Hindlimb muscle (tissue), 1 donor: Measurements from ENCODE around the gene LAMA1. TPM values are rescaled to one million over a fixed set of nuclear protein-coding genes. Genes with fewer than 3 reads are reported as not detected.

Source experiments
- DNase-seq: peaks from one replicate; pipeline ENCODE4 v3.0.0-alpha.2; 2013
- polyA plus RNA-seq: library from polyadenylated mRNA; unstranded; fragments of 120-200 nt; gene quantifications from one replicate; pipeline ENCODE4 v1.2.1, GENCODE V29; 2013; ENCODE audit not compliant: insufficient read length

The LAMA1 gene
- polyA plus RNA-seq, 1 donor = 1.2 TPM

DNA sequence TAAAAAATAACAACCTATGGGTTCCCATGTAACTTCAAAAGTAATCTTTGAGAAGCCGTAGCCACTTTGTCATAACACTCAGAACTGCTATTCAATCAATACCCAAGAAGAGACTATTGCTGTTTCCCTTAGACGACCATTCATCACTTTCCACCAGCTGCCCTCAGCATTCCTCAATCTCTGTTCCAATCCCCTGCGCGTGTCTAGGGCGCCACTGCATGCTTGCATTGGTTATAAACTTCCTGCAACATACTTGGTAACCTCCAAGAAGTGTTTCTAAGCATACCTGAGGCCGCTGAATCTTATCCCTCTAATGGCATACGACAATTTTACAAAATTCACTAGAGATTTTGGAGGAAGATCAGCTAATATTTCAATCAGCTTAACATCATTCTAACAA lies 134.2 kb downstream of the LAMA1 start:
- DNase-seq = no peak

DNA sequence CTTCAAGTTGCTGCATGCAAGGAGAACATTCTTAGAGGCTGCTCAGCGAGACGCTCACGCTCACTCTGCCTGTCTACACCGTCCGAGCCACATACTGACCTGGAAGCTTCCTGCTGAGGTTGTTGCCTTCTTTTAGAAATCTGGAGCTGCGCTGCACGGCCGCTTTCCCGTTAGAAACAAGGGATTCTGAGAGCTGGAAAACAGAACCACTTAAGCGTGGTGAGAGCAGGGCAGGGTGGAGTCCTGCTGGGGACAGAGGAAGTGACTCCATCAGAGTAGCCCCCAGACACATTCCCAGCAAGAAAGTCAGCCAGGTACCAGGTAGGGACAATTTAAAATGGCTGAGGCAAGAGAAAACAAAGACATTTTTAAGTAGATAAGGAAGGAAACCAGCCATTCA lies 135.2 kb downstream of the LAMA1 start:
- no peak for DNase-seq

DNA sequence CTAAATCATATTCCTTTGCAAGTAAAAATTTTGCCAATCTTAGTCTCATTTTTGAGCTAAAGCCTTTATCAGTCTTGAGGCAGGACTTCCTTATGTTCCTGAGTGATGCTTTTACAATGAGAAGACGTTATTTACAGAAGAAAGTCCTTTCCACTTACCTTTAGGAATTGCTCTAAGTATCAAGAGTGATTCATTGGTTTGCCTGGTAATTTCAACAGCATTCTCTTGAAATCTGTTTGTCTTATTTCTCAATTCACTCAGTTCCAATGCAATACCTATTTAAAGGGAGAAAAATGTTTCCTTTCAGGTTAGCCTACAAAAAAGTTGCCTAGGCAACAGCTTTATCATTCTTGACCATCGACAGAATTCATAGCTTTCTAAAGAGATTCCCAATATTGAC lies 137.2 kb downstream of the LAMA1 start:
- no peak for DNase-seq

DNA sequence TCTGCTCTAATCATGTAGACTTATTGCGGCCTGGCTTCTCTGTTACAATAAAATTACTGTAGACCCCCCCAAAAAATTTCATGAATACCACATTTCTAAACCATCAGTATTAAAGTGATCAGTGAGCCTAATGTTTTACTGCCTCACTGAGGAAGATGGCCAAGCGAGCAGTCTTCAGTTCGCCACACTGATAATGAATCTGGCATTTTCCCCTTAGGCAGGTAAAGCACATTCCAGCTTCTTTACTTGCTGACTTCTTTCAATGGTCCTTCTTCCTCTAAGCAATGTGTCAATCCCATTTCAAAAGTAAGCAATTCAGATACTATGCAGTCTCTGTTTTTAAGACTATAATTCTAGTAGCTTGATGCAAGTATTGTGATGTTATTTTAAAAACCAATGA lies 137.6 kb downstream of the LAMA1 start:
- no peak for DNase-seq

DNA sequence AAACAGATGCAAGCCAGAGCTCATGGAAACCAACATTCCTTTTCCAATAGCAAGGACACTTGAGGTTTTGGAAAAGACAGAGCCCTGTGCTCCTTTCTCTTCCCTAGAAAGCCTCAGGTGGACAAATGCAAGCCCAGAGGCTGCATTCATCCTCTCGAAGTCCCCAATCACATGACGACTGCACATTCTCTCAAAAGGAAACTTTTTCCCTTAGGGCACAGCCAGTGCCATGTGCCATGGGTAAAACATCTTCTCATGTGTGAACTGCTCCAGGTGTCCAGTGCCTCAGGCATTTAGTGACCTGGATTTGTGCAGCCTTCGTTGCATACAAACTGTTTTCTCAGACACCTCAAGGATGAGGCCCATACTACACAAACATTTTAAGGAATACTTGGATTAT lies 140.7 kb downstream of the LAMA1 start:
- DNase-seq = no peak

DNA sequence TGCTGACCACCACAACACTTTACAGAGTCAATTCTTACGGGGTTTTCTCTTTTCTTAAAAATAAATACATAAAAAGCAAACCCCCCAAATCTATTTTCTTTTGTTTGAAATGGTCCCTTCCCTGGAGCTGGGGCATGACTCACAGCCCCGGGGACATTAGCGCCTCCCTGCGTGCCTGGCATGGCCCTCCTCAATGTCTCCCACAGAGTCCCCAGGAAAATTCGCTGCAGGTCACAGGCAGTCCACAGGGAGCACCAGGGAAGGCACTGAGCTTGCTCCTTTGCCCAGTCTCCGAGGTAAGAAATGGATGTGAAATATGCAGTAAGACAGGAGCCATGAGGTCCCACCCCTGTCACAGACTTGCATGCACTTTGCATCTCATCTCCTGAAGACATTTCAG lies 142.5 kb downstream of the LAMA1 start:
- DNase-seq = no peak

DNA sequence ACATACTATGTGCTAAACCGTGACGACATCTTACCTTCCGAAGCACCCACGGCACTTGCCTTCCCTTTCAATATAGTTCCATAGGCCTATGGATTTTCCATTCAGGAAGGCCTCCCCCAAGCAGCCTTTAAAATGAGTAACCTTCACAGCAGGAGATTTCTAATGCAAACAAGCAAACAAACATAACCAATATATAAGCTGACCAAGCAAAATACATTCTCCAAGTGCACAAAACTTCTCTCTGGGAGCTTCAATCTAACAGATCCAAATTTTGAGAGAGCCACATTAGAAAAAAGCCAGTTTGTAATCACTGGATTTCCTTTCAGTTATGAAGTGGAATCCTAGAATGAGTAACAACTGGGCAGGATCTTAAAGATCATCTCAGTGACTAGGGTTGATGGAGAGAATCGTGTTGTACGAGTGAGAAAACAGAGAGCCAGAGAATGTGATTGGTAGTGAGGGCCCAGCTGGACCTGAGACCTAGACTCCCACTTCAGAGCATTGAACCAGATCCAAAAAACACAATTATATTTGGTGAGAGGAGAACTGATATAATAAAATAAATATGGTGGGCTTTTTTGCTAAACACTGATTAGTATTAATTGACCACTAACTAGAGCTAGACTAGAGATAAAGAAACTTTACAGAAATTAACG lies 145.6 kb downstream of the LAMA1 start:
- no peak for DNase-seq

DNA sequence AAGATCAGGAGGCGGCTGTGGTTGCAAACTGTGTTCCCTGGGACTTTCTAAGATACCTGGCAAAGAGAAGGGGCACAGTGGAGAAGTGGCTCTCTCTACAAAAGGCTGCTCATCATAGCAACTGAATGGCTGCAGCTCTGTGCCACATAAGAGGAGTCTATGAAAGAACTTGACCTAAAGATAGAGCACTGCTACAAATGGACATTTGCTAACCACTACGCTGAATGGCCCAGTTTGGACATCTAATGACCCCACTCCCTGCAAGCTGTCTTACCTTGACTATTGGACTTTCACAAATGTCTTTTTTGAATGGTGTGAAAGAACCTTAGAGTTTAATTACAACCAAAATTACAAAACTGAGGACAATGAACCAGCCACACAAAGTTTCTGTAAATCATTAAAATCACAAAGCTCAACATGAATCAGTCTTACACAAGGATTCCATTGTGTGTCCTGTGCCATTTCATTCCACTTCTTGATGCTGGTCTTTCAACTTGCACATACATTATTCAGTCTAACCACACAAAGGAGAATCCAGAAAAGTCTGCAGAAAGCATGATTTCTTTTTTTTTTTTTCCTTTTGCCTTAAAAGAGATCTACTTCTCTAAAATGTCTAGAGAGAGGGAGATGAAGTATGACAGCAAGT lies 154.0 kb downstream of the LAMA1 start:
- no peak for DNase-seq

DNA sequence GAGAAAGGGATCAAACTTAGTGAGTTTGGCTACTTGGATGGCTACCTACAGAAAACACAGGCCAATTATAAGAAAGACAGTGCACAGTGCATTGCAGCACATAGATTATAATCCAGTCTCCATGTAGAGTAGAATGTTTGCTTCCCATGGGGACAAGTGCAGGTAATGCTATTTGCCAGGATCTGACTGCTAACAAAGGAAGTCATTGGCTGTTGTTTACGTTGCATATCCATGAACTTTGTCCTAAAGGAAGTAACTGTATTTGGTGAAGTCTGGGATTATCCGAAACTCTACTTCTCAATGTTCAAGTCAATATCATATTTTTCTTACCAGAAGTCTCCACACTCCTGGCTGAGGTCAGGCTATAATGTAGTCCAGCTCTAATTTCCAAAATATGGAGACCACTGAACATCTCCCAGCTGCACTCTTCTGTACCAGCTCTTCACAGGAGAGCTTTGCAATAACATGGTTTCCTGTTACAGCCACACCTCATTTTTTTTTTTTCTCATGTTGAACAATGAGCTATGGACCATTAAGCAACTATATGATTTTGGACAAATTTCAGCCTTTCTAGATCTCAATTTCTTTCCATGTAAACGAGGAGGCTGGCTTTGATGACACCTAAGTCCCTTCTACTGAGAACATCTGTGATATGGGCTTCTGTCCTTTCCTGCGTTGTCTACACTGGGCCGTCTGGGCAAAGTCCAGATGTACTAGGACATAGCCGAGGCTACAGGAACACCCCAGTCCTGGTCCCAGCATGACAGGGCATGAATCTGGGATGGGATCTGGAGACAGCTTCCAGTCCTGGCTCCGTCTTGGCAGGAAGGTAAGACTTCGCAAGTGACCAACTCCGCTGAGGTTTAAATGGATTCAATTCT lies 154.8 kb downstream of the LAMA1 start:
- no peak for DNase-seq

DNA sequence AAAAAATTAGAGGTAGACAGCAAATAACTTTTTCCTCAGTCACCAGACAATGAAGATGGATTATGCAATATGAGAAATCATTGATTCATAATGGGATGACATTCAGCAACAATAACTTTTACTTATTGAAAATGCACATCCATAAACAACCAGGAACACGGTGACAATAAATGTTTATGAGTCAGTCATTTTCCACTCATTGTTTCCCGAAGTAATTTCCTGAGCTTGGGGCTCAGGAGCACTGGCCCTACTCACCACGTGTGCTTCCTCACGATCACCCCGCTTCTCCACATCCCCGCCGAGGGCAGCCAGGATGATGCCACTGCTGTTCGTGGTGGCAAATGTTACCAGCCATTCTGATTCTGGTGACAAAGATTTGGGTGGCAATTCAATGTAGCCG lies 156.3 kb downstream of the LAMA1 start:
- no peak for DNase-seq

DNA sequence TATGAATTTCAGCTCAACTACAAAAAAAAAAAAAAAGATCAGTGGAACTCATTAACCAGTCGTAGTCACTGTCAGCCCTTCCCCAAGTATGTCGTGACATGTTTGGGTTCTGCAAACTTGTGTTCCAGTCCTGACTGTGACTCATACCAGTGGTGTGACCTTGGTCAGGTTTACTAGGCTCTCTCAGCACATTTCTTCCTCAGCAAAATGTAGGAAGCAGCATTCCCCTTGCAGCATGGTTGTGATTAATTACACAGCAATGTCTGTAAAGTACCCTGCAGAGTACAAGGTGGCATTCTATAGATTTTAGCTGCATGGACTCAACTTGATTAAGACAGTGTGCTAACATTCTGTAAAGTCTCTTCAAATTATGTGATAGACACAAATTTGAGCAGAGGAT lies 156.9 kb downstream of the LAMA1 start:
- DNase-seq = no peak

DNA sequence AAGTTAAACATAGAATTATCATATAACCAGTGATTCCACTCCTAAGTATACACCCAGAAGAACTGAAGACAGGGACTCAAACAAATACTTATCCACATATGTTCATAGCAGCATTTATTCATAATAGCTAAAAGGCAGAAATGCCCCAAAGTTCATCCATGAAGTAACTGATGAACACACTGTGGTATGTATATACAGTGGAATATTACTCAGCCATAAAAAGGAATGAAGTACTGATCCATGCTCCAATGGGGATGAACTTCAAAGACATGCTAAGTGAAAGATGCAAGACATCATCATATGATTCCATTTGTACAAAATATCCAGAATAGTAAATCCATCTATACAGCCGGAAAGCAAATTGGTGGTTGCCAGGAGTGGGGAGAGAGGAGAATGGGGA lies 157.5 kb downstream of the LAMA1 start:
- DNase-seq = no peak

DNA sequence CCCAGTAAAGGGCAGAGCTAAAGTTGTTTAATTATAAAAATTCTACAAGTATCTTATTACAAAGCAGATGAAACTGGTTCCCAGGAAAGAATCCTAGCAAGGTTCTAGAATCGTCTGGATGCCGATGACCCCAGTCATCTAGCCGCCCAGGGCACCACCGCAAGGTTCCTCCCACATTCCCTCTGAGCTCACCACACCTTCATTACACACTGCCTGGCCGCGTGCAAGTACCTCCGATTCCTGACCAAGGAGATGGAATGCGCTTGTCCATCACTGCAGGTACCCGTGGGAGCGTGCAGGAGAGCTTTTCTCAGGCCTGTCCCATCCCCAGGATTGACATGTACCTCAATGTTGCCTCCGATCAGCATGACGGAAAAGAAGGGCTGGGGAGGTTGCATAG lies 158.5 kb downstream of the LAMA1 start:
- no peak for DNase-seq

DNA sequence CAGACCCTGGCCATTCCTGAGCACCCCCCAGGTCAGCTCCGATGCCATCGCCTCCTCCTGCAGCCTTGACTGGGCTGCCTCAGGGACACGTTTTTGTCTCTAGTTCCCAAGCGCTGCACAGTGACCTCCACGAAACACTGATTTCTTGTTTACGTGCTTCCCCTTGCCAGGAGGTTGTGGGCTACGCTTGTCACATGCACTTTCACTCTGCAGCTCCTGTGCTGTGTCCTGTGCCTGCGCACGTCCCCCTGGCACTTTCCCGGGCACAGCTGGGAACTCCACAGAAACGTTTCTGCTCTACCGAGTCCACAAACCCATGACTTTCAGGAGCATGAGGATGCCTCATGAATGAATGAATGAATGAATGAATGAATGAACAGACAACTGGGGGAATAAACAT lies 160.6 kb downstream of the LAMA1 start:
- DNase-seq = no peak

DNA sequence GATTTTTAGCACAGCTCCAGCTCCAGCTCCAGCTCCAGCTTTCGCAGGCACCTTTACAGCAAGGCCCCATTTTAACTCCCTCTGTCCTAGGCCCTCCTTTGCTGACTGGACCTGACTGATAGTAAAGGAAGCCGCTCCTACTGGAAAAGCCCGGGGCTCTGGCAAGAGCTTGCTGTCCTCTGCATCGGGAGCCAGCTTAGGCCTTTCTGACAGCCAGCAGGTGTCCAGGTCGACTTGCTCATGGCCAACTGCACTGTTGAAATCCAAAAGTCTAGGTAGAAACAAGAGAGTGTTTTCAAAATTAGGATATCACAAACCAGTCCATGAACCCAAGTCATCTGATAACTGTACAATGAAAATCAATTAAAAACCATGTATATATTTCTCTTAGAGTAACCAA lies 161.1 kb downstream of the LAMA1 start:
- DNase-seq = no peak

DNA sequence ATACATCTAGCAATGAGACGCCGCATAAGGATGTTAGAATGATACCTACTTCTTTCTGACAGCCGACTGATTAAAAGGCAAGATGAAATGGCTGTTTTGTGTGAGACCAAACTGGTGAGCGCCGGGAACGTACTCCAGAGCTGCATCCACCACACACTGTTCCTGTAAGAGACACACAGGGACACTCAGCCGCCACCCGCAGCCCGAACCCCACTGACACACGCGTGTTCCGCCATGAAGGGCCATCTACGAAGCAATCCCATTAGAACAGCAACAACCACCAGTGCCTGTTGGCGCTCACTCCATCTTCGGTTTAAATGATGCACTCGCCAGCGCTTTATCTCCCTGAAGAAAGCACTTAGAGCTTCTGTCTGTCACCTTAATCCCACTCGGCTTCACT lies 162.3 kb downstream of the LAMA1 start:
- no peak for DNase-seq

DNA sequence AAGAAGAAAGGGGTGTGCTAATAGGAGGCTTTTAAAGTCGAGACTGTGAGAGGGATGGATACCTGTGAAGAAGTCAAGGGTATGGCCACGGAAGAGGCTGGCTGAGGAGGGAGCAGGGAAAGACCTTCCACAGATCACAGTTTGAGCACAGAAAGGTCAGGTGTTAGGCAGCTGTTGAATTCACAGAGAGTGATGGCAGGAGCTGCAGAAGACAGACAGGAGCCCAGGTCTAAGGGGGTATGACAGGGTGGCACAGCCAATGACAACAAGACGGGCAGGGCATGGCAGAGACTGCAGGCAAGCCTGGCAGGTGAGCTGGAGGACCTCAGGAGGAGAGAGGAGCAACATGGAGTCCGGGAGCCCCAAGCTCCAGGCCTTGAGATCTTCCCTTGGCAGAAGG lies 163.1 kb downstream of the LAMA1 start:
- no peak for DNase-seq

DNA sequence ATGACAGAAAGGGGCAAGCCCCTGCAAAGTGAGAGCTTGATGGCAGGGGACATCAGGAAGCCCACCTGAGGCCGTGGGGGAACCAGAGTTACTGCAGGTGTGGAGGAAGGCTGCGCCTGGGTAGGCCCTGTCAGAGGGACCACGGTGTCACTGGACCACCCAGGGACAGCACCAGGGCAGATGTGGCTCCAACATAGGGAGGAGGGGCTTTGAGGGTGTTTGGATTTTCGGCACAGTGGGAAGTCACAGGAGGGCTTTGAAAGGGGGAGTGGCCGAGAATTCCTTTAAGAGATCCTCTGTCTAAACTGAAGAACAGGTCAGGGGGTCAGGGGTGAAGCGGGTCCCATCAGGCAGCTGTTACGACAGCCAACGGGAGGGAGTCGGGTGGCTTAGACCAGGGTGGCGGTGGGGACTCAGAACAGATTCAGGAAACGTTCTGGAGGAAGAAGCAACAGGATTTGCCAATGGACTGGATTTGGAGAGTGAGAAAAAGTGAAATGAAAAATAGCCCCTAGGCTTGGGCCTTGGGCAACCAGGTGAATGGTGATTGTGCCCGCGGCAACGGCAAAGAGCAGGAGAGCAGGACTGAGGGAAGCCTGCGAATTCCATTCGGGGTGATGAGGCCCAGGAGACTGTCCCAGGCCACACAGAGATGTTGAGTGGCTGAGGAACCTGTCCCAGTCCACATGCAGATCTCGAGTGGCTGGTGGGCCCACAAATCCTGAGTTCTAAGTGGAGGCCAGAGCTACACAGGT lies 166.1 kb downstream of the LAMA1 start:
- DNase-seq = no peak

DNA sequence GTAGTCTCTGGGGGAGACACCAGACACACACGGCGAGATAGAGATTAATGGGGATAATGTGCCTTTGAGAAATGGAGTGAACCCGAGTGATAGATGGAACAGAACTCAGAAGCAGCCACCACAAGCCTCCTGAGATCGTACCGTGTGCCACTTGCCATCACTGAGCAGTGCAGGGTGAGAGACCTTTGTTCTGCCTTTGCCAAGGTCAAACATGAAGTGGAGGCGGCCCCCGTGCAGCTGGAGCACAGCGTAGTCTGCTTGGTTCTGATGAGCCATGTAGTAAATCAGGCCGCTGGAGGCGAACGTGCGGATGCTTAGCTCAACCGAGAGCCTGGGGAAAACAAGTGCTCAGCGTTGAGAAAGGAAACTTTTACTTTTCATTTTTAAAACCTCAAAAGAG lies 167.0 kb downstream of the LAMA1 start:
- DNase-seq = no peak

DNA sequence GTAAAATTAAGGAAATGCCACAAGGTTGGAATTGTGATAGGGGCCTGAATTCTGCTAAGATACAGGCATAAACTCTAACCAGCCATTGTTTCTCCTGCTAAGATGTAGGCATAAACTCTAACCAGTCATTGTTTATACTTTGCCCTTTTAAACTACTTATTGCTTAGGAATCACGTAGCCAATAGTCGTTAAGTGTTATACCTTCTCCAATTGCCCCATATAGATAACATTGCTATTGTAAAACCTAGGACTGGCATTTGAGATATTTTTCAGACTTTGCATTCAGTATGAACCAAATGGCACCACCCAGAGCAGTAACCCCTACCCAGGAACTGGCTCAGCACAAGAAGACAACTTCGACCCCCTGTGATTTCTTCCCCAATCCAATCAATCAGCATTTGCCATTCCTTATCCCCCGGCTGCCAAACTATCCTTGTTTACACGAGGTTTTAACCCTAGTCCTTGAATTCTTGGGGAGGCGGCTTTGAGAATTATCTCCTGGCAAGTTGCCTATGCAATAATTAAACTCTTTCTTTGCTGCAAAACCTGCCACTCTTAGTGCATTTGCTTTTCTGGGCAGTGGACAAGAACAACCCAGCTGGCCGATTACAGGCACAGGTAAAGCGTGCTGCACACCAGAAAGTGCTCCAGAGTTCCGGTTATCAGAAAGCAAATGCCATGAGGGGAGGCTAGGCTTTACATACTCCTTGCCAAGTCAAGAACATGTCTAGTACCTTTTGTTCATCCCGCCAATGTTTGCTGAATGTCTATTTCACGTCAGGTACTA lies 167.6 kb downstream of the LAMA1 start:
- no peak for DNase-seq

DNA sequence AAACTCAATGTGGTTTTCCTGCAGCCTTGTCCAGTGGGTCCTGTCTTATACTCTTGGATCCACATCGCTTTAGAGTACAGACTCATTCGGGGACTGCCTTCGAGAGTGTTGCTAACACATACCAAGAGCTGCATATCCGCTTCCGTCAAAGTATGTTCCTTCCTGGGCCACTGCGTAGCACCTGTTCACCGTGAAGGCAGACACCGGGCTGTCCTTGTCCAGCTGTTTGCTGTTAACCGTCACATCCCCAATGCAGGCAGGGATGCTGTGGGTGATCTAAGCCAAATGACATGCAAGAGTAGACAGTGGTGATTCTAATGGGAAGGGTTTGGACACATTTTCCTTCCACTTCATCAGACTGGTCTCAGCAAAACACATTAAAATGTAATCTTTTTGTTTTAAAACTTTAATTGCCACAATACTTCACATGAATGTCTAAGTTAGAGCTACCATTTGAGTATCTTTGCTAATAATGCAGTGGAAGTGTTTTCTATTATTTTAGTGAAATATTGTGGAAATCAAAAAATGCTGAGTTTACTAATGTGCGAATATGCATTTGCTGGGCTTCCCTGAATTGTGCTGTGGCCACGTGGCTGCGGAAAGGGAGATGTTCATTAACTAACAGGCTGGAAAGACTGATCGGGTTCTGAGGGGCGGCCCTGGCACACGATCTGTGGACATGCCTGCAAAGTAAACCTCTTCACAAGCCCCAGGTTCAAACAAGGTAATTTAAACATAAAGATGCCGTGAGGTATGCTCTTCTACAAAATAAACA lies 169.1 kb downstream of the LAMA1 start:
- DNase-seq = no peak
